ENCODE measurements around the gene MSLN. TPM values are rescaled to one million over a fixed set of nuclear protein-coding genes. Genes with fewer than 3 reads are reported as not detected.

The MSLN gene
- total and polyA plus RNA-seq, 7 donors: 0.03 to 0.17 (median 0.09) TPM; not detected in 3

- TF ChIP-seq CTCF (IDR thresholded peaks at IDR 0.05): no peak
- Histone ChIP-seq H3K36me3 (ENCODE audit: insufficient read depth in 1 of 2, low read depth in 1 of 2) (no peaks in the 10 kb centered on the region), H3K27me3 (ENCODE audit: insufficient read depth in 3 of 3, low read length in 2 of 3) (peaks cover 0 to 66% (median 44%) of the 10 kb centered on the region in 3 donors), H3K9me3 (no peaks in the 10 kb centered on the region), H3K4me3 (no peak overlapping the region), H3K4me1 (no peaks in the 10 kb centered on the region), H3K27ac (no peak overlapping the region)
- DNase-seq: no peak
- intact Hi-C loops (cut with DNase I): no loop called here
- ATAC-seq: no peak
- 35 to 44% (median 40%) methylated on average over 33 of the region's 33 CpGs for WGBS, 3 donors
Measured at GRCh38 chr16:804193-805048, 43.9 kb downstream of the MSLN start.

DNA sequence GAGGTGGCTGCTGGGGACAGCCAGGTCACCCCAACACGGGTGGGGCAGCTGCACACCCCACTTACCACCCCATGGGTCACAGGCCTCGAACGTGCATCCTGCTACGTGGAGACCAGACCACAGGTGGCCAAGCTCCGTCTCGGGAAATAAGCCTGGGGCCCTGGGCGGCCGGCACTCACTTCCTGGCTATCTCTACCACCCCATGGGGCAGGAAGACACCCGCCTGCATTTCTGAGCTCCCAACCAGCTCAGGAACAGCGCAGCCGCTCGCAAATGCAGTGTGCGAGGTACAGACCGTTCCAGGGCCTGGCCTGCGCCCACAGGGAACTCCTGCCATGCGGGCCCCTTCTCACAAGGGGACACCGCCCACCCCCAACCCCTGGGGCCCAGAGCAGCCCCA, 44.9 kb downstream of the MSLN start:
- Histone ChIP-seq H3K9me3 (no peaks in the 10 kb centered on the region), H3K27me3 (ENCODE audit: insufficient read depth in 3 of 3, low read length in 2 of 3) (peaks cover 0 to 56% (median 41%) of the 10 kb centered on the region in 3 donors), H3K36me3 (ENCODE audit: insufficient read depth in 1 of 2, low read depth in 1 of 2) (no peaks in the 10 kb centered on the region), H3K27ac (no peak overlapping the region), H3K4me3 (no peak overlapping the region), H3K4me1 (no peaks in the 10 kb centered on the region)
- 67 to 71% (median 70%) methylated on average over 14 to 17 of the region's 17 CpGs for WGBS, 3 donors
- ATAC-seq (no peak), DNase-seq (no peak)
- TF ChIP-seq CTCF (IDR thresholded peaks at IDR 0.05): no peak
- intact Hi-C loops (cut with DNase I): no loop called here

DNA sequence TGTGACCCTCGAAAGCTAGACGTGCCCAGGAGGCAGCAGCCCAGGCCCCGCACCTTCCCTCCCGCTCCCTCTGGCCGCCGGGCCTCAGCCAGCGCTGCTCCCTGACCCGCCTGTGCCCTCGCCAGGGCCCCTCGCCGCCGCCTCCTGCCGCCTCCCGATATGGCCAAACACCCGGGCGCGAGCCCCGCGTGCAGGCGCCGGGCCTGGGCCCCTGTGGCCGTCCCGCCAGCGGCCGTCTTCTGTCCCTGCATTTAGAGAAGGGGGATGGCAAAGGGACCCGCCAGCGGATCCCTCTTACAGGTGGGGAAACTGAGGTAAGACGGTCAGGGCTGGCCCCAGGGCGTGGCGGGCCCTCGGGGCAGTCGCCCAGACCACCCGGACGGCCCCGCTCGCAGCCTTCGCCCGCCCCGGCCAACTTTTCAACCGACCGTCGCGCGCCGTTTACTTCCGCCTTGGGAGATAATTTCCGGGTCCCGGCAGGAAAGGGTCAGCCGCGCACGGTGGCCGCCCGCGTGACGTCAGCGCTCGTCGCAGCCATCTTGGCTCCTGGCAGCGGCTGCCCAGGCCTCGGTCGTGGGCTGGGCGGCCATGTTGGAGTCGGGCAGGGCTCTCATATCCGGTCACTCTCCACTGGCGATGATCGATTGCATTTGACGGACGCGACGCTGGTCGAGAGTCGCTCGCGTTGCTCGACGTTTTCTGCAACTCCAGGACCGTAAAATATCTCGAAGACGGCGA, 47.0 kb downstream of the MSLN start:
- intact Hi-C loops (cut with DNase I): no loop called here
- WGBS, 3 donors: 4 to 13% (median 10%) methylated on average over 78 to 80 of the region's 80 CpGs
- TF ChIP-seq CTCF (IDR thresholded peaks at IDR 0.05): no peak

GRCh38 chr16:808085-808386, 47.5 kb downstream of the MSLN start:
- Histone ChIP-seq H3K9me3 (no peaks in the 10 kb centered on the region), H3K27ac (no peak overlapping the region), H3K36me3 (ENCODE audit: insufficient read depth in 1 of 2, low read depth in 1 of 2) (no peaks in the 10 kb centered on the region), H3K27me3 (ENCODE audit: insufficient read depth in 3 of 3, low read length in 2 of 3) (peaks cover 0 to 55% (median 30%) of the 10 kb centered on the region in 3 donors), H3K4me3 (peak overlapping the region; percentile 81), H3K4me1 (no peaks in the 10 kb centered on the region)
- no peak for TF ChIP-seq CTCF (IDR thresholded peaks at IDR 0.05)
- ATAC-seq (no peak), DNase-seq (no peak)
- WGBS, 3 donors: 23 to 30% (median 29%) methylated on average over 19 of the region's 19 CpGs
- intact Hi-C loops (cut with DNase I): no loop called here

More for the DNA sequence above, 47.0 kb downstream of the MSLN start:
- Histone ChIP-seq H3K27me3 (ENCODE audit: insufficient read depth in 3 of 3, low read length in 2 of 3) (peaks cover 0 to 55% (median 32%) of the 10 kb centered on the region in 3 donors), H3K9me3 (no peaks in the 10 kb centered on the region), H3K4me1 (no peaks in the 10 kb centered on the region), H3K36me3 (ENCODE audit: insufficient read depth in 1 of 2, low read depth in 1 of 2) (no peaks in the 10 kb centered on the region), H3K27ac (peak overlapping the region; percentile 82), H3K4me3 (peak overlapping the region; percentile 81)
- DNase-seq: peak; percentile 93 to 96
- ATAC-seq: peak; percentile 97 to 99 (median 98)
